HEK293 (cell line): Measurements from ENCODE around the gene MTA3.

Source experiments
- CTCF ChIA-PET: fragments of 350-600 bp; formaldehyde crosslinking; extraction: SDS; loops from one replicate; lab custom pipeline; 2021; ENCODE audit warnings: antibody characterized with exemption; lab: Yijun Ruan, JAX
- POLR2A ChIA-PET: fragments of 300-600 bp; formaldehyde crosslinking; extraction: SDS; loops from one replicate; lab custom pipeline; 2020; ENCODE audit warnings: antibody characterized with exemption, inconsistent platforms; lab: Yijun Ruan, JAX
- H3K27ac ChIP-seq: fragments of 200-500 bp; sonication (Bioruptor generic); 2 replicates; pipeline ENCODE4 v1.5.1; 2014; ENCODE audit warnings: low read depth, low read length, control low read depth, inconsistent platforms; ENCODE audit errors: extremely low read depth
- H3K36me3 ChIP-seq, 2 experiments: fragments of 200-500 bp in 1 of 2; sonication (Bioruptor generic) in 1 of 2; 1 replicate in 1 of 2; 2 replicates in 1 of 2; pipeline ENCODE4 v1.5.1; 2014 to 2017; ENCODE audit warnings: inconsistent platforms in 2 of 2, low read length in 2 of 2; ENCODE audit not compliant: control insufficient read depth in 2 of 2, insufficient read depth in 1 of 2
- H3K4me1 ChIP-seq: fragments of 200-500 bp; sonication (Bioruptor generic); 2 replicates; pipeline ENCODE4 v1.5.1; 2014; ENCODE audit warnings: mild to moderate bottlenecking, low read length, inconsistent platforms; ENCODE audit not compliant: control insufficient read depth, insufficient read depth
- H3K4me3 ChIP-seq: 2 replicates; pipeline ENCODE4 v1.5.1; 2011; ENCODE audit warnings: low read depth, mild to moderate bottlenecking, control low read depth, low read length, moderate library complexity
- H3K9me3 ChIP-seq: fragments of 200-500 bp; sonication (Bioruptor generic); 2 replicates; pipeline ENCODE4 v1.5.1; 2014; ENCODE audit warnings: low read depth, low read length, inconsistent platforms; ENCODE audit not compliant: control insufficient read depth, insufficient read depth
- AEBP2 ChIP-seq: fragments of 450-650 bp; formaldehyde crosslinking; IDR thresholded peaks from 2 replicates; pipeline ENCODE4 v1.5.1; 2016; ENCODE audit warnings: missing biosample characterization, missing genetic modification characterization, borderline replicate concordance
- BCL11A ChIP-seq: fragments of 450-650 bp; formaldehyde crosslinking; IDR thresholded peaks from 2 replicates; pipeline ENCODE4 v1.5.1; 2016; ENCODE audit warnings: low read depth, missing biosample characterization, missing genetic modification characterization
- BCL6B ChIP-seq: fragments of 450-650 bp; formaldehyde crosslinking; IDR thresholded peaks from 2 replicates; pipeline ENCODE4 v1.5.1; 2017; ENCODE audit warnings: missing biosample characterization, missing genetic modification characterization
- HOXA7 ChIP-seq: sonication (generic); formaldehyde crosslinking; IDR thresholded peaks from 2 replicates; pipeline ENCODE4 v1.8.1; 2022; ENCODE audit warnings: missing genetic modification reagents, borderline replicate concordance
- SCRT2 ChIP-seq: fragments of 450-650 bp; formaldehyde crosslinking; IDR thresholded peaks from 2 replicates; pipeline ENCODE4 v1.5.1; 2016; ENCODE audit warnings: missing biosample characterization, missing genetic modification characterization
- SP2 ChIP-seq: fragments of 450-650 bp; formaldehyde crosslinking; IDR thresholded peaks from 2 replicates; pipeline ENCODE4 v1.5.1; 2016; ENCODE audit warnings: missing biosample characterization, missing genetic modification characterization
- SP7 ChIP-seq: fragments of 450-650 bp; formaldehyde crosslinking; IDR thresholded peaks from 2 replicates; pipeline ENCODE4 v1.5.1; 2016; ENCODE audit warnings: missing biosample characterization, missing genetic modification characterization
- ZBTB20 ChIP-seq: fragments of 450-650 bp; formaldehyde crosslinking; IDR thresholded peaks from 2 replicates; pipeline ENCODE4 v1.5.1; 2016; ENCODE audit warnings: missing biosample characterization, missing genetic modification characterization
- ZFP3 ChIP-seq: fragments of 450-650 bp; formaldehyde crosslinking; IDR thresholded peaks from 2 replicates; pipeline ENCODE4 v1.5.1; 2016; ENCODE audit warnings: low read depth, missing biosample characterization, missing genetic modification characterization
- ZFP37 ChIP-seq: fragments of 450-650 bp; formaldehyde crosslinking; IDR thresholded peaks from 2 replicates; pipeline ENCODE4 v1.5.1; 2016; ENCODE audit warnings: missing biosample characterization, missing genetic modification characterization
- ZNF140 ChIP-seq: fragments of 450-650 bp; formaldehyde crosslinking; IDR thresholded peaks from 2 replicates; pipeline ENCODE4 v1.5.1; 2016; ENCODE audit warnings: missing biosample characterization, missing genetic modification characterization
- ZNF311 ChIP-seq: fragments of 450-650 bp; formaldehyde crosslinking; IDR thresholded peaks from 2 replicates; pipeline ENCODE4 v1.5.1; 2017; ENCODE audit warnings: missing biosample characterization, missing genetic modification characterization, borderline replicate concordance
- ZNF362 ChIP-seq: fragments of 450-650 bp; formaldehyde crosslinking; IDR thresholded peaks from 2 replicates; pipeline ENCODE4 v1.5.1; 2016; ENCODE audit warnings: missing biosample characterization, missing genetic modification characterization
- ZNF366 ChIP-seq: fragments of 450-650 bp; formaldehyde crosslinking; conservative IDR thresholded peaks from 2 replicates; pipeline ENCODE4 v1.5.1; 2016; ENCODE audit warnings: missing biosample characterization, missing genetic modification characterization
- ZNF391 ChIP-seq: fragments of 450-650 bp; formaldehyde crosslinking; IDR thresholded peaks from 2 replicates; pipeline ENCODE4 v1.5.1; 2016; ENCODE audit warnings: low read depth, missing biosample characterization, missing genetic modification characterization, borderline replicate concordance
- ZNF530 ChIP-seq: fragments of 450-650 bp; formaldehyde crosslinking; IDR thresholded peaks from 2 replicates; pipeline ENCODE4 v1.5.1; 2016; ENCODE audit warnings: low read depth, missing biosample characterization, missing genetic modification characterization
- ZNF555 ChIP-seq: fragments of 450-650 bp; formaldehyde crosslinking; conservative IDR thresholded peaks from 2 replicates; pipeline ENCODE4 v1.5.1; 2017; ENCODE audit warnings: missing biosample characterization, mild to moderate bottlenecking, missing genetic modification characterization, inconsistent platforms
- ZNF610 ChIP-seq: fragments of 450-650 bp; formaldehyde crosslinking; IDR thresholded peaks from 2 replicates; pipeline ENCODE4 v1.5.1; 2016; ENCODE audit warnings: missing biosample characterization, missing genetic modification characterization, borderline replicate concordance
- ZNF658 ChIP-seq: fragments of 450-650 bp; formaldehyde crosslinking; IDR thresholded peaks from 2 replicates; pipeline ENCODE4; 2016; ENCODE audit warnings: missing biosample characterization, missing genetic modification characterization
- ZNF670 ChIP-seq: fragments of 450-650 bp; formaldehyde crosslinking; IDR thresholded peaks from 2 replicates; pipeline ENCODE4 v1.5.1; 2016; ENCODE audit warnings: missing biosample characterization, missing genetic modification characterization, low read depth
- ZNF701 ChIP-seq: fragments of 450-650 bp; formaldehyde crosslinking; IDR thresholded peaks from 2 replicates; pipeline ENCODE4 v1.5.1; 2016; ENCODE audit warnings: missing biosample characterization, missing genetic modification characterization
- ZSCAN5A ChIP-seq: fragments of 450-650 bp; formaldehyde crosslinking; IDR thresholded peaks from 2 replicates; pipeline ENCODE4 v1.5.1; 2016; ENCODE audit warnings: missing biosample characterization, missing genetic modification characterization
- TF ChIP-seq, protein P1 (sequence below): fragments of 450-650 bp; formaldehyde crosslinking; IDR thresholded peaks from 2 replicates; pipeline ENCODE4 v1.5.1; 2016; ENCODE audit warnings: missing biosample characterization, missing genetic modification characterization
- TF ChIP-seq, protein P2 (sequence below): fragments of 450-650 bp; formaldehyde crosslinking; IDR thresholded peaks from 2 replicates; pipeline ENCODE4 v1.5.1; 2016; ENCODE audit warnings: missing biosample characterization, missing genetic modification characterization, borderline replicate concordance

MTA3 gene

GRCh38 chr2:42698940-42699339 is 130.5 kb downstream of the MTA3 start:
- ChIA-PET CTCF (no interaction called here), POLR2A (no interaction called here)
- no peak for TF ChIP-seq BCL11A (tag by site-specific recombination)
- no peak for TF ChIP-seq ZNF311
- no peak for TF ChIP-seq ZFP3 (tag by site-specific recombination)
- TF ChIP-seq, protein P1, sequence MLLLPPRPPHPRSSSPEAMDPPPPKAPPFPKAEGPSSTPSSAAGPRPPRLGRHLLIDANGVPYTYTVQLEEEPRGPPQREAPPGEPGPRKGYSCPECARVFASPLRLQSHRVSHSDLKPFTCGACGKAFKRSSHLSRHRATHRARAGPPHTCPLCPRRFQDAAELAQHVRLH (tag by site-specific recombination), result no peak
- TF ChIP-seq ZNF366 (tag by site-specific recombination), result no peak
- no peak for TF ChIP-seq SP2 (tag by site-specific recombination)
- no peak for TF ChIP-seq ZNF362 (tag by site-specific recombination)
- no peak for TF ChIP-seq ZNF140 (tag by site-specific recombination)
- no peak for TF ChIP-seq ZNF391 (tag by site-specific recombination)
- TF ChIP-seq BCL6B (tag by site-specific recombination), result no peak
- no peak for TF ChIP-seq SCRT2 (tag by site-specific recombination)
- TF ChIP-seq ZNF530, result no peak
- no peak for TF ChIP-seq AEBP2 (tag by site-specific recombination)
- TF ChIP-seq ZSCAN5A, result no peak
- TF ChIP-seq ZBTB20, result no peak
- no peak for TF ChIP-seq ZNF670 (tag by site-specific recombination)
- TF ChIP-seq, all 188 proteins: peak for 0
- Histone ChIP-seq H3K9me3 (no peaks in the 10 kb centered on the region), H3K4me1 (no peaks in the 10 kb centered on the region), H3K27ac (no peak overlapping the region), H3K36me3 (peaks cover 5 to 13% of the 10 kb centered on the region in 2 experiments), H3K4me3 (no peak overlapping the region)

GRCh38 chr2:42706836-42707235 is 138.4 kb downstream of the MTA3 start:
- no peaks in the 10 kb centered on the region for H3K9me3 ChIP-seq
- no peak overlapping the region for H3K4me3 ChIP-seq
- H3K27ac ChIP-seq, result no peak overlapping the region
- ChIA-PET POLR2A (no interaction called here), CTCF (no interaction called here)
- H3K4me1 ChIP-seq, result no peaks in the 10 kb centered on the region; the same call in 1 of the 2 replicates
- H3K36me3 ChIP-seq, result peaks cover 5 to 35% of the 10 kb centered on the region in 2 experiments
- no peak for TF ChIP-seq SCRT2 (tag by site-specific recombination)
- TF ChIP-seq ZFP37 (tag by site-specific recombination), result no peak
- no peak for TF ChIP-seq ZNF610
- TF ChIP-seq SP7 (tag by site-specific recombination), result no peak
- no peak for TF ChIP-seq ZNF555 (tag by site-specific recombination)
- TF ChIP-seq ZNF701 (tag by site-specific recombination), result no peak
- TF ChIP-seq, protein P2, sequence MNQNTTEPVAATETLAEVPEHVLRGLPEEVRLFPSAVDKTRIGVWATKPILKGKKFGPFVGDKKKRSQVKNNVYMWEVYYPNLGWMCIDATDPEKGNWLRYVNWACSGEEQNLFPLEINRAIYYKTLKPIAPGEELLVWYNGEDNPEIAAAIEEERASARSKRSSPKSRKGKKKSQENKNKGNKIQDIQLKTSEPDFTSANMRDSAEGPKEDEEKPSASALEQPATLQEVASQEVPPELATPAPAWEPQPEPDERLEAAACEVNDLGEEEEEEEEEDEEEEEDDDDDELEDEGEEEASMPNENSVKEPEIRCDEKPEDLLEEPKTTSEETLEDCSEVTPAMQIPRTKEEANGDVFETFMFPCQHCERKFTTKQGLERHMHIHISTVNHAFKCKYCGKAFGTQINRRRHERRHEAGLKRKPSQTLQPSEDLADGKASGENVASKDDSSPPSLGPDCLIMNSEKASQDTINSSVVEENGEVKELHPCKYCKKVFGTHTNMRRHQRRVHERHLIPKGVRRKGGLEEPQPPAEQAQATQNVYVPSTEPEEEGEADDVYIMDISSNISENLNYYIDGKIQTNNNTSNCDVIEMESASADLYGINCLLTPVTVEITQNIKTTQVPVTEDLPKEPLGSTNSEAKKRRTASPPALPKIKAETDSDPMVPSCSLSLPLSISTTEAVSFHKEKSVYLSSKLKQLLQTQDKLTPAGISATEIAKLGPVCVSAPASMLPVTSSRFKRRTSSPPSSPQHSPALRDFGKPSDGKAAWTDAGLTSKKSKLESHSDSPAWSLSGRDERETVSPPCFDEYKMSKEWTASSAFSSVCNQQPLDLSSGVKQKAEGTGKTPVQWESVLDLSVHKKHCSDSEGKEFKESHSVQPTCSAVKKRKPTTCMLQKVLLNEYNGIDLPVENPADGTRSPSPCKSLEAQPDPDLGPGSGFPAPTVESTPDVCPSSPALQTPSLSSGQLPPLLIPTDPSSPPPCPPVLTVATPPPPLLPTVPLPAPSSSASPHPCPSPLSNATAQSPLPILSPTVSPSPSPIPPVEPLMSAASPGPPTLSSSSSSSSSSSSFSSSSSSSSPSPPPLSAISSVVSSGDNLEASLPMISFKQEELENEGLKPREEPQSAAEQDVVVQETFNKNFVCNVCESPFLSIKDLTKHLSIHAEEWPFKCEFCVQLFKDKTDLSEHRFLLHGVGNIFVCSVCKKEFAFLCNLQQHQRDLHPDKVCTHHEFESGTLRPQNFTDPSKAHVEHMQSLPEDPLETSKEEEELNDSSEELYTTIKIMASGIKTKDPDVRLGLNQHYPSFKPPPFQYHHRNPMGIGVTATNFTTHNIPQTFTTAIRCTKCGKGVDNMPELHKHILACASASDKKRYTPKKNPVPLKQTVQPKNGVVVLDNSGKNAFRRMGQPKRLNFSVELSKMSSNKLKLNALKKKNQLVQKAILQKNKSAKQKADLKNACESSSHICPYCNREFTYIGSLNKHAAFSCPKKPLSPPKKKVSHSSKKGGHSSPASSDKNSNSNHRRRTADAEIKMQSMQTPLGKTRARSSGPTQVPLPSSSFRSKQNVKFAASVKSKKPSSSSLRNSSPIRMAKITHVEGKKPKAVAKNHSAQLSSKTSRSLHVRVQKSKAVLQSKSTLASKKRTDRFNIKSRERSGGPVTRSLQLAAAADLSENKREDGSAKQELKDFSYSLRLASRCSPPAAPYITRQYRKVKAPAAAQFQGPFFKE, result no peak
- no peak for TF ChIP-seq ZNF658
- TF ChIP-seq HOXA7 (CRISPR knock-in tag), result no peak
